GM23338 (cell line): Measurements from ENCODE around the gene TULP4. TPM values are rescaled to one million over a fixed set of nuclear protein-coding genes. Genes with fewer than 3 reads are reported as not detected.

Experiments
- ATAC-seq: fragments of 200-7000 bp; cut with Tn5 transposase; 3 replicates; pipeline ENCODE4 v1.9.1; 2020
- DNase-seq: peaks from one replicate; pipeline ENCODE4 v3.0.0-alpha.2; 2015; ENCODE audit warnings: low spot score
- H2AFZ ChIP-seq: fragments of 200-600 bp; sonication (generic); 2 replicates; pipeline ENCODE4 v1.8.0; 2016; ENCODE audit warnings: antibody characterized with exemption, mild to moderate bottlenecking, moderate library complexity
- H3F3A ChIP-seq: fragments of 200-600 bp; sonication (generic); replicated peaks from 2 replicates; pipeline ENCODE4 v1.8.0; 2017; ENCODE audit warnings: antibody characterized with exemption, mixed run types, low read depth
- H3K27ac ChIP-seq: fragments of 200-600 bp; sonication (generic); 2 replicates; pipeline ENCODE4 v1.6.1; 2016; ENCODE audit warnings: low read depth
- H3K27me3 ChIP-seq: fragments of 200-600 bp; sonication (generic); 2 replicates; pipeline ENCODE4 v1.8.0; 2016; ENCODE audit warnings: mild to moderate bottlenecking, mixed run types, moderate library complexity; ENCODE audit not compliant: insufficient read depth
- H3K36me3 ChIP-seq: fragments of 200-600 bp; sonication (generic); 2 replicates; pipeline ENCODE4 v1.8.0; 2016; ENCODE audit warnings: mild to moderate bottlenecking; ENCODE audit not compliant: insufficient read depth
- H3K4me1 ChIP-seq: fragments of 200-600 bp; sonication (generic); 2 replicates; pipeline ENCODE4 v1.8.0; 2016; ENCODE audit warnings: mild to moderate bottlenecking, moderate library complexity; ENCODE audit not compliant: insufficient read depth
- H3K4me2 ChIP-seq: fragments of 200-600 bp; sonication (generic); 2 replicates; pipeline ENCODE4 v1.7.1; 2017; ENCODE audit warnings: mixed run types
- H3K4me3 ChIP-seq: fragments of 200-600 bp; sonication (generic); 2 replicates; pipeline ENCODE4 v1.6.1; 2016; ENCODE audit warnings: mixed run types
- H3K79me2 ChIP-seq: fragments of 200-600 bp; sonication (generic); replicated peaks from 2 replicates; pipeline ENCODE4 v1.8.0; 2017; ENCODE audit warnings: mild to moderate bottlenecking; ENCODE audit not compliant: insufficient read depth
- H3K9me2 ChIP-seq: fragments of 200-600 bp; sonication (generic); 2 replicates; pipeline ENCODE4 v1.8.0; 2017; ENCODE audit not compliant: insufficient read depth
- H4K20me1 ChIP-seq: fragments of 200-600 bp; sonication (generic); replicated peaks from 2 replicates; pipeline ENCODE4 v1.8.0; 2017; ENCODE audit warnings: mild to moderate bottlenecking; ENCODE audit not compliant: insufficient read depth
- H3K27ac Mint-ChIP-seq: 2 replicates; pipeline ENCODE4 v1.8.0; 2020; ENCODE audit warnings: inconsistent platforms, mild to moderate bottlenecking, moderate library complexity, mixed read lengths
- H3K27me3 Mint-ChIP-seq: 3 replicates; pipeline ENCODE4 v1.8.0; 2022; ENCODE audit warnings: low read depth, mild to moderate bottlenecking, moderate library complexity, mixed read lengths, inconsistent platforms; ENCODE audit not compliant: insufficient read depth, poor library complexity
- H3K36me3 Mint-ChIP-seq: 3 replicates; pipeline ENCODE4 v1.8.0; 2021; ENCODE audit warnings: low read depth, mild to moderate bottlenecking, inconsistent platforms, moderate library complexity, mixed read lengths
- H3K4me1 Mint-ChIP-seq: 3 replicates; pipeline ENCODE4 v1.8.0; 2020; ENCODE audit warnings: mild to moderate bottlenecking, inconsistent platforms, mixed read lengths
- H3K4me3 Mint-ChIP-seq: 3 replicates; pipeline ENCODE4 v1.8.0; 2021; ENCODE audit warnings: moderate library complexity, mild to moderate bottlenecking, inconsistent platforms, mixed read lengths
- H3K9me3 Mint-ChIP-seq: 3 replicates; pipeline ENCODE4 v1.8.0; 2020; ENCODE audit warnings: moderate library complexity, mild to moderate bottlenecking, inconsistent platforms, mixed read lengths
- CTCF ChIP-seq, 2 experiments: fragments of 200-600 bp in 1 of 2; sonication (generic) in 1 of 2; conservative IDR thresholded peaks; 2 replicates each; pipeline versions ENCODE4 v1.5.1 to v1.6.1; 2016 to 2017; ENCODE audit warnings: antibody characterized with exemption in 2 of 2, low read depth in 2 of 2, mild to moderate bottlenecking in 2 of 2, moderate library complexity in 1 of 2
- ETS1 ChIP-seq: IDR thresholded peaks from 2 replicates; pipeline ENCODE4 v1.6.1; 2016; ENCODE audit warnings: antibody characterized with exemption
- EZH2 ChIP-seq: fragments of 200-600 bp; sonication (generic); IDR thresholded peaks from one replicate; pipeline ENCODE4 v1.8.0; 2017; ENCODE audit warnings: antibody characterized with exemption, mild to moderate bottlenecking, low read depth; ENCODE audit not compliant: unreplicated experiment
- JUNB ChIP-seq: IDR thresholded peaks from one replicate; pipeline ENCODE4 v1.6.1; 2016; ENCODE audit warnings: antibody characterized with exemption; ENCODE audit not compliant: unreplicated experiment
- NANOG ChIP-seq: IDR thresholded peaks from 2 replicates; pipeline ENCODE4 v1.6.1; 2016; ENCODE audit warnings: antibody characterized with exemption, borderline replicate concordance
- REST ChIP-seq: IDR thresholded peaks from one replicate; pipeline ENCODE4 v1.6.1; 2018; ENCODE audit warnings: antibody characterized with exemption; ENCODE audit not compliant: unreplicated experiment
- STAT1 ChIP-seq: IDR thresholded peaks from one replicate; pipeline ENCODE4 v1.6.1; 2016; ENCODE audit warnings: antibody characterized with exemption; ENCODE audit not compliant: unreplicated experiment
- ZNF331 ChIP-seq: fragments of 250-450 bp; sonication (Bioruptor Pico); IDR thresholded peaks from 2 replicates; pipeline ENCODE4 v1.5.0; 2020; ENCODE audit warnings: low read depth, mild to moderate bottlenecking, moderate library complexity
- ZNF462 ChIP-seq: fragments of 250-450 bp; sonication (Bioruptor Pico); IDR thresholded peaks from 2 replicates; pipeline ENCODE4 v1.5.0; 2020; ENCODE audit warnings: mild to moderate bottlenecking, moderate library complexity
- polyA plus RNA-seq: library from polyadenylated mRNA; unstranded; fragments of >200 nt; fragmentation: Nextera tagmentation; extraction: Ambion mirVana; gene quantifications from 2 replicates; pipeline ENCODE4 v1.2.1, GENCODE V29; 2016
- total RNA-seq: library from RNA; depleted of rRNA; stranded (reverse); fragments of >200 nt; shearing (Covaris generic); gene quantifications from 2 replicates; pipeline ENCODE4 v1.2.3, GENCODE V29; 2014

TULP4 gene
- total and polyA plus RNA-seq, 2 experiments from 2014 or later, result 31.2 to 50.2 TPM

- H3K4me3 Mint-ChIP-seq, result no peak overlapping the region
- peaks cover 17% of the 10 kb centered on the region for H3K4me1 ChIP-seq
- TF ChIP-seq CTCF (conservative IDR thresholded peaks at IDR 0.05; ENCODE audit: low read depth in 2 of 2) (no peak), REST (no peak), NANOG (no peak), JUNB (no peak), STAT1 (no peak), EZH2 (no peak), ZNF462 (CRISPR knock-in tag) (no peak), ETS1 (no peak), ZNF331 (no peak)
- peaks cover 40% of the 10 kb centered on the region for H3K79me2 ChIP-seq
- H3K9me3 Mint-ChIP-seq, result peaks cover 22% of the 10 kb centered on the region; the same call in 2 of the 3 replicates
- no peak overlapping the region for H3K27ac ChIP-seq
- H3K36me3 ChIP-seq, result no peaks in the 10 kb centered on the region
- H3K4me1 Mint-ChIP-seq, result peaks cover 46% of the 10 kb centered on the region
- H3F3A ChIP-seq, result no peaks in the 10 kb centered on the region
- no peaks in the 10 kb centered on the region for H3K27me3 ChIP-seq
- H3K27ac Mint-ChIP-seq, result no peak overlapping the region
- no peak overlapping the region for H2AFZ ChIP-seq
- H3K4me2 ChIP-seq, result no peak overlapping the region
- peaks cover 4% of the 10 kb centered on the region for H4K20me1 ChIP-seq
- no peak overlapping the region for H3K4me3 ChIP-seq
- no peak for DNase-seq
- peaks cover 2% of the 10 kb centered on the region for H3K27me3 Mint-ChIP-seq
- H3K9me2 ChIP-seq, result no peaks in the 10 kb centered on the region
- no peak for ATAC-seq
- H3K36me3 Mint-ChIP-seq, result peaks cover 25% of the 10 kb centered on the region
Observed at GRCh38 chr6:158332237-158332636, 20.0 kb downstream of the TULP4 start.
